GM23338 (cell line): Measurements from ENCODE around the gene OR4D2. TPM values are rescaled to one million over a fixed set of nuclear protein-coding genes. Genes with fewer than 3 reads are reported as not detected.

Experiments
- ATAC-seq: fragments of 200-7000 bp; cut with Tn5 transposase; 3 replicates; pipeline ENCODE4 v1.9.1; 2020
- DNase-seq: peaks from one replicate; pipeline ENCODE4 v3.0.0-alpha.2; 2015; ENCODE audit warnings: low spot score
- H2AFZ ChIP-seq: fragments of 200-600 bp; sonication (generic); 2 replicates; pipeline ENCODE4 v1.8.0; 2016; ENCODE audit warnings: antibody characterized with exemption, mild to moderate bottlenecking, moderate library complexity
- H3F3A ChIP-seq: fragments of 200-600 bp; sonication (generic); replicated peaks from 2 replicates; pipeline ENCODE4 v1.8.0; 2017; ENCODE audit warnings: antibody characterized with exemption, mixed run types, low read depth
- H3K27ac ChIP-seq: fragments of 200-600 bp; sonication (generic); 2 replicates; pipeline ENCODE4 v1.6.1; 2016; ENCODE audit warnings: low read depth
- H3K27me3 ChIP-seq: fragments of 200-600 bp; sonication (generic); 2 replicates; pipeline ENCODE4 v1.8.0; 2016; ENCODE audit warnings: mild to moderate bottlenecking, mixed run types, moderate library complexity; ENCODE audit not compliant: insufficient read depth
- H3K36me3 ChIP-seq: fragments of 200-600 bp; sonication (generic); 2 replicates; pipeline ENCODE4 v1.8.0; 2016; ENCODE audit warnings: mild to moderate bottlenecking; ENCODE audit not compliant: insufficient read depth
- H3K4me1 ChIP-seq: fragments of 200-600 bp; sonication (generic); 2 replicates; pipeline ENCODE4 v1.8.0; 2016; ENCODE audit warnings: mild to moderate bottlenecking, moderate library complexity; ENCODE audit not compliant: insufficient read depth
- H3K4me2 ChIP-seq: fragments of 200-600 bp; sonication (generic); 2 replicates; pipeline ENCODE4 v1.7.1; 2017; ENCODE audit warnings: mixed run types
- H3K4me3 ChIP-seq: fragments of 200-600 bp; sonication (generic); 2 replicates; pipeline ENCODE4 v1.6.1; 2016; ENCODE audit warnings: mixed run types
- H3K79me2 ChIP-seq: fragments of 200-600 bp; sonication (generic); replicated peaks from 2 replicates; pipeline ENCODE4 v1.8.0; 2017; ENCODE audit warnings: mild to moderate bottlenecking; ENCODE audit not compliant: insufficient read depth
- H3K9me2 ChIP-seq: fragments of 200-600 bp; sonication (generic); 2 replicates; pipeline ENCODE4 v1.8.0; 2017; ENCODE audit not compliant: insufficient read depth
- H4K20me1 ChIP-seq: fragments of 200-600 bp; sonication (generic); replicated peaks from 2 replicates; pipeline ENCODE4 v1.8.0; 2017; ENCODE audit warnings: mild to moderate bottlenecking; ENCODE audit not compliant: insufficient read depth
- H3K27ac Mint-ChIP-seq: 2 replicates; pipeline ENCODE4 v1.8.0; 2020; ENCODE audit warnings: inconsistent platforms, mild to moderate bottlenecking, moderate library complexity, mixed read lengths
- H3K27me3 Mint-ChIP-seq: 3 replicates; pipeline ENCODE4 v1.8.0; 2022; ENCODE audit warnings: low read depth, mild to moderate bottlenecking, moderate library complexity, mixed read lengths, inconsistent platforms; ENCODE audit not compliant: insufficient read depth, poor library complexity
- H3K36me3 Mint-ChIP-seq: 3 replicates; pipeline ENCODE4 v1.8.0; 2021; ENCODE audit warnings: low read depth, mild to moderate bottlenecking, inconsistent platforms, moderate library complexity, mixed read lengths
- H3K4me1 Mint-ChIP-seq: 3 replicates; pipeline ENCODE4 v1.8.0; 2020; ENCODE audit warnings: mild to moderate bottlenecking, inconsistent platforms, mixed read lengths
- H3K4me3 Mint-ChIP-seq: 3 replicates; pipeline ENCODE4 v1.8.0; 2021; ENCODE audit warnings: moderate library complexity, mild to moderate bottlenecking, inconsistent platforms, mixed read lengths
- H3K9me3 Mint-ChIP-seq: 3 replicates; pipeline ENCODE4 v1.8.0; 2020; ENCODE audit warnings: moderate library complexity, mild to moderate bottlenecking, inconsistent platforms, mixed read lengths
- CREB1 ChIP-seq: fragments of 250-450 bp; sonication (Bioruptor Pico); IDR thresholded peaks from 2 replicates; pipeline ENCODE4 v1.5.0; 2020; ENCODE audit warnings: low read depth, mild to moderate bottlenecking, moderate library complexity
- CTCF ChIP-seq, 2 experiments: fragments of 200-600 bp in 1 of 2; sonication (generic) in 1 of 2; conservative IDR thresholded peaks; 2 replicates each; pipeline versions ENCODE4 v1.5.1 to v1.6.1; 2016 to 2017; ENCODE audit warnings: antibody characterized with exemption in 2 of 2, low read depth in 2 of 2, mild to moderate bottlenecking in 2 of 2, moderate library complexity in 1 of 2
- ETS1 ChIP-seq: IDR thresholded peaks from 2 replicates; pipeline ENCODE4 v1.6.1; 2016; ENCODE audit warnings: antibody characterized with exemption
- EZH2 ChIP-seq: fragments of 200-600 bp; sonication (generic); IDR thresholded peaks from one replicate; pipeline ENCODE4 v1.8.0; 2017; ENCODE audit warnings: antibody characterized with exemption, mild to moderate bottlenecking, low read depth; ENCODE audit not compliant: unreplicated experiment
- EZH2phosphoT487 ChIP-seq: fragments of 200-600 bp; sonication (generic); IDR thresholded peaks from one replicate; pipeline ENCODE4 v1.8.1; 2018; ENCODE audit warnings: antibody characterized with exemption; ENCODE audit not compliant: unreplicated experiment
- JUNB ChIP-seq: IDR thresholded peaks from one replicate; pipeline ENCODE4 v1.6.1; 2016; ENCODE audit warnings: antibody characterized with exemption; ENCODE audit not compliant: unreplicated experiment
- NANOG ChIP-seq: IDR thresholded peaks from 2 replicates; pipeline ENCODE4 v1.6.1; 2016; ENCODE audit warnings: antibody characterized with exemption, borderline replicate concordance
- POLR2AphosphoS5 ChIP-seq: IDR thresholded peaks from 2 replicates; pipeline ENCODE4 v1.6.1; 2016; ENCODE audit warnings: antibody characterized with exemption, low read depth
- STAT1 ChIP-seq: IDR thresholded peaks from one replicate; pipeline ENCODE4 v1.6.1; 2016; ENCODE audit warnings: antibody characterized with exemption; ENCODE audit not compliant: unreplicated experiment
- ZNF114 ChIP-seq: fragments of 250-450 bp; sonication (Bioruptor Pico); IDR thresholded peaks from 2 replicates; pipeline ENCODE4 v1.5.0; 2020; ENCODE audit warnings: mild to moderate bottlenecking, moderate library complexity
- ZNF331 ChIP-seq: fragments of 250-450 bp; sonication (Bioruptor Pico); IDR thresholded peaks from 2 replicates; pipeline ENCODE4 v1.5.0; 2020; ENCODE audit warnings: low read depth, mild to moderate bottlenecking, moderate library complexity
- polyA plus RNA-seq: library from polyadenylated mRNA; unstranded; fragments of >200 nt; fragmentation: Nextera tagmentation; extraction: Ambion mirVana; gene quantifications from 2 replicates; pipeline ENCODE4 v1.2.1, GENCODE V29; 2016
- total RNA-seq: library from RNA; depleted of rRNA; stranded (reverse); fragments of >200 nt; shearing (Covaris generic); gene quantifications from 2 replicates; pipeline ENCODE4 v1.2.3, GENCODE V29; 2014
- TF ChIP-seq, protein P1 (sequence below): IDR thresholded peaks from one replicate; pipeline ENCODE4 v1.6.1; 2018; ENCODE audit warnings: antibody characterized with exemption; ENCODE audit not compliant: unreplicated experiment
- TF ChIP-seq, protein P2 (sequence below): fragments of 250-450 bp; sonication (Bioruptor Pico); IDR thresholded peaks from 2 replicates; pipeline ENCODE4 v1.5.0; 2020; ENCODE audit warnings: mild to moderate bottlenecking, moderate library complexity

The OR4D2 gene
- total and polyA plus RNA-seq, 2 experiments from 2014 or later, result not detected

DNA sequence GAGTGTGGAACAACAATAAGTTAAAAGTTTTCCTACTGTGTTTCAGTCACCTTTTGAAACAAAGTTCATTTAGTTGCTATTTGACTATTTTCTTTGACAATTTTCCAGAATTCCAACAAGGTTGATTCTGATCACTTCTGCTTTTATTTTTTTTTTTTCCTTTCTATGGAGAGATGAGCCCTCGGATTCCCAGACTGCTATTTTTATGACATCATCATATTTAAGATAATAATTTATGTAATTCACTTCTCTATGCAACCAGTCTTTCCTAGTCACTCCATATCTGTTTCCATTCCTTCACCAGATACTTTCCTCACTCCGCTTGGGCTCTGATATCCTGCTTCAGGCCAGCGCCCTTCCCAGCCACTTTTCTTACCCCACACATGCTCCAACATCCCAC, 8.1 kb downstream of the OR4D2 start:
- Histone ChIP-seq H2AFZ (no peak overlapping the region), H3K9me2 (no peaks in the 10 kb centered on the region), H3K4me2 (no peak overlapping the region), H3K79me2 (no peaks in the 10 kb centered on the region), H3K27me3 (no peaks in the 10 kb centered on the region), H4K20me1 (no peaks in the 10 kb centered on the region), H3K36me3 (no peaks in the 10 kb centered on the region), H3K4me1 (no peaks in the 10 kb centered on the region), H3K4me3 (no peak overlapping the region), H3K27ac (no peak overlapping the region), H3F3A (no peaks in the 10 kb centered on the region)
- Mint-ChIP-seq H3K36me3 (no peaks in the 10 kb centered on the region), H3K4me1 (no peaks in the 10 kb centered on the region), H3K9me3 (no peaks in the 10 kb centered on the region), H3K27me3 (peaks cover 10% of the 10 kb centered on the region), H3K4me3 (no peak overlapping the region), H3K27ac (no peak overlapping the region)
- TF ChIP-seq ZNF331 (CRISPR knock-in tag), result no peak
- TF ChIP-seq EZH2phosphoT487, result no peak
- no peak for TF ChIP-seq EZH2
- TF ChIP-seq NANOG, result no peak
- no peak for TF ChIP-seq STAT1
- TF ChIP-seq CREB1, result no peak
- TF ChIP-seq JUNB, result no peak
- TF ChIP-seq POLR2AphosphoS5, result no peak
- no peak for TF ChIP-seq ETS1
- no peak for TF ChIP-seq CTCF (conservative IDR thresholded peaks at IDR 0.05; ENCODE audit: low read depth in 2 of 2)
- TF ChIP-seq ZNF114, result no peak
- TF ChIP-seq, protein P1, sequence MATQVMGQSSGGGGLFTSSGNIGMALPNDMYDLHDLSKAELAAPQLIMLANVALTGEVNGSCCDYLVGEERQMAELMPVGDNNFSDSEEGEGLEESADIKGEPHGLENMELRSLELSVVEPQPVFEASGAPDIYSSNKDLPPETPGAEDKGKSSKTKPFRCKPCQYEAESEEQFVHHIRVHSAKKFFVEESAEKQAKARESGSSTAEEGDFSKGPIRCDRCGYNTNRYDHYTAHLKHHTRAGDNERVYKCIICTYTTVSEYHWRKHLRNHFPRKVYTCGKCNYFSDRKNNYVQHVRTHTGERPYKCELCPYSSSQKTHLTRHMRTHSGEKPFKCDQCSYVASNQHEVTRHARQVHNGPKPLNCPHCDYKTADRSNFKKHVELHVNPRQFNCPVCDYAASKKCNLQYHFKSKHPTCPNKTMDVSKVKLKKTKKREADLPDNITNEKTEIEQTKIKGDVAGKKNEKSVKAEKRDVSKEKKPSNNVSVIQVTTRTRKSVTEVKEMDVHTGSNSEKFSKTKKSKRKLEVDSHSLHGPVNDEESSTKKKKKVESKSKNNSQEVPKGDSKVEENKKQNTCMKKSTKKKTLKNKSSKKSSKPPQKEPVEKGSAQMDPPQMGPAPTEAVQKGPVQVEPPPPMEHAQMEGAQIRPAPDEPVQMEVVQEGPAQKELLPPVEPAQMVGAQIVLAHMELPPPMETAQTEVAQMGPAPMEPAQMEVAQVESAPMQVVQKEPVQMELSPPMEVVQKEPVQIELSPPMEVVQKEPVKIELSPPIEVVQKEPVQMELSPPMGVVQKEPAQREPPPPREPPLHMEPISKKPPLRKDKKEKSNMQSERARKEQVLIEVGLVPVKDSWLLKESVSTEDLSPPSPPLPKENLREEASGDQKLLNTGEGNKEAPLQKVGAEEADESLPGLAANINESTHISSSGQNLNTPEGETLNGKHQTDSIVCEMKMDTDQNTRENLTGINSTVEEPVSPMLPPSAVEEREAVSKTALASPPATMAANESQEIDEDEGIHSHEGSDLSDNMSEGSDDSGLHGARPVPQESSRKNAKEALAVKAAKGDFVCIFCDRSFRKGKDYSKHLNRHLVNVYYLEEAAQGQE, result no peak
- TF ChIP-seq, protein P2, sequence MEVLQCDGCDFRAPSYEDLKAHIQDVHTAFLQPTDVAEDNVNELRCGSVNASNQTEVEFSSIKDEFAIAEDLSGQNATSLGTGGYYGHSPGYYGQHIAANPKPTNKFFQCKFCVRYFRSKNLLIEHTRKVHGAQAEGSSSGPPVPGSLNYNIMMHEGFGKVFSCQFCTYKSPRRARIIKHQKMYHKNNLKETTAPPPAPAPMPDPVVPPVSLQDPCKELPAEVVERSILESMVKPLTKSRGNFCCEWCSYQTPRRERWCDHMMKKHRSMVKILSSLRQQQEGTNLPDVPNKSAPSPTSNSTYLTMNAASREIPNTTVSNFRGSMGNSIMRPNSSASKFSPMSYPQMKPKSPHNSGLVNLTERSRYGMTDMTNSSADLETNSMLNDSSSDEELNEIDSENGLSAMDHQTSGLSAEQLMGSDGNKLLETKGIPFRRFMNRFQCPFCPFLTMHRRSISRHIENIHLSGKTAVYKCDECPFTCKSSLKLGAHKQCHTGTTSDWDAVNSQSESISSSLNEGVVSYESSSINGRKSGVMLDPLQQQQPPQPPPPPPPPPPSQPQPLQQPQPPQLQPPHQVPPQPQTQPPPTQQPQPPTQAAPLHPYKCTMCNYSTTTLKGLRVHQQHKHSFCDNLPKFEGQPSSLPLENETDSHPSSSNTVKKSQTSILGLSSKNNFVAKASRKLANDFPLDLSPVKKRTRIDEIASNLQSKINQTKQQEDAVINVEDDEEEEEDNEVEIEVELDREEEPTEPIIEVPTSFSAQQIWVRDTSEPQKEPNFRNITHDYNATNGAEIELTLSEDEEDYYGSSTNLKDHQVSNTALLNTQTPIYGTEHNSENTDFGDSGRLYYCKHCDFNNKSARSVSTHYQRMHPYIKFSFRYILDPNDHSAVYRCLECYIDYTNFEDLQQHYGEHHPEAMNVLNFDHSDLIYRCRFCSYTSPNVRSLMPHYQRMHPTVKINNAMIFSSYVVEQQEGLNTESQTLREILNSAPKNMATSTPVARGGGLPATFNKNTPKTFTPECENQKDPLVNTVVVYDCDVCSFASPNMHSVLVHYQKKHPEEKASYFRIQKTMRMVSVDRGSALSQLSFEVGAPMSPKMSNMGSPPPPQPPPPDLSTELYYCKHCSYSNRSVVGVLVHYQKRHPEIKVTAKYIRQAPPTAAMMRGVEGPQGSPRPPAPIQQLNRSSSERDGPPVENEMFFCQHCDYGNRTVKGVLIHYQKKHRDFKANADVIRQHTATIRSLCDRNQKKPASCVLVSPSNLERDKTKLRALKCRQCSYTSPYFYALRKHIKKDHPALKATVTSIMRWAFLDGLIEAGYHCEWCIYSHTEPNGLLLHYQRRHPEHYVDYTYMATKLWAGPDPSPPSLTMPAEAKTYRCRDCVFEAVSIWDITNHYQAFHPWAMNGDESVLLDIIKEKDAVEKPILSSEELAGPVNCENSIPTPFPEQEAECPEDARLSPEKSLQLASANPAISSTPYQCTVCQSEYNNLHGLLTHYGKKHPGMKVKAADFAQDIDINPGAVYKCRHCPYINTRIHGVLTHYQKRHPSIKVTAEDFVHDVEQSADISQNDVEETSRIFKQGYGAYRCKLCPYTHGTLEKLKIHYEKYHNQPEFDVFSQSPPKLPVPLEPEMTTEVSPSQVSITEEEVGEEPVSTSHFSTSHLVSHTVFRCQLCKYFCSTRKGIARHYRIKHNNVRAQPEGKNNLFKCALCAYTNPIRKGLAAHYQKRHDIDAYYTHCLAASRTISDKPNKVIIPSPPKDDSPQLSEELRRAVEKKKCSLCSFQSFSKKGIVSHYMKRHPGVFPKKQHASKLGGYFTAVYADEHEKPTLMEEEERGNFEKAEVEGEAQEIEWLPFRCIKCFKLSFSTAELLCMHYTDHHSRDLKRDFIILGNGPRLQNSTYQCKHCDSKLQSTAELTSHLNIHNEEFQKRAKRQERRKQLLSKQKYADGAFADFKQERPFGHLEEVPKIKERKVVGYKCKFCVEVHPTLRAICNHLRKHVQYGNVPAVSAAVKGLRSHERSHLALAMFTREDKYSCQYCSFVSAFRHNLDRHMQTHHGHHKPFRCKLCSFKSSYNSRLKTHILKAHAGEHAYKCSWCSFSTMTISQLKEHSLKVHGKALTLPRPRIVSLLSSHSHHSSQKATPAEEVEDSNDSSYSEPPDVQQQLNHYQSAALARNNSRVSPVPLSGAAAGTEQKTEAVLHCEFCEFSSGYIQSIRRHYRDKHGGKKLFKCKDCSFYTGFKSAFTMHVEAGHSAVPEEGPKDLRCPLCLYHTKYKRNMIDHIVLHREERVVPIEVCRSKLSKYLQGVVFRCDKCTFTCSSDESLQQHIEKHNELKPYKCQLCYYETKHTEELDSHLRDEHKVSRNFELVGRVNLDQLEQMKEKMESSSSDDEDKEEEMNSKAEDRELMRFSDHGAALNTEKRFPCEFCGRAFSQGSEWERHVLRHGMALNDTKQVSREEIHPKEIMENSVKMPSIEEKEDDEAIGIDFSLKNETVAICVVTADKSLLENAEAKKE (CRISPR knock-in tag), result no peak
- ATAC-seq, result no peak
- no peak for DNase-seq
